Panc1 (cell line): ENCODE results near the gene LMBRD1.

Experiments used
- CTCF ChIP-seq: fragments of 450-650 bp; IDR thresholded peaks from 2 replicates; pipeline ENCODE4 v1.5.1; 2017; ENCODE audit warnings: mild to moderate bottlenecking
- POLR2AphosphoS5 ChIP-seq: IDR thresholded peaks from 2 replicates; pipeline ENCODE4 v1.6.1; 2012; ENCODE audit warnings: mild to moderate bottlenecking, low read depth, low read length, moderate library complexity
- REST ChIP-seq, 2 experiments: IDR thresholded peaks; 2 replicates each; pipeline ENCODE4 v1.6.1; 2011 to 2012; ENCODE audit warnings: low read depth in 2 of 2, control low read depth in 1 of 2, low read length in 1 of 2, mild to moderate bottlenecking in 1 of 2, moderate library complexity in 1 of 2; ENCODE audit not compliant: insufficient read depth in 1 of 2
- TCF7L2 ChIP-seq: IDR thresholded peaks from 2 replicates; pipeline ENCODE4 v1.6.1; 2011; ENCODE audit warnings: mild to moderate bottlenecking, low read depth, low read length, inconsistent platforms

GRCh38 chr6:69696273-69696672 lies 100.5 kb downstream of the LMBRD1 start:
- no peak for TF ChIP-seq CTCF
- TF ChIP-seq REST (IDR thresholded peaks at IDR 0.05; ENCODE audit: insufficient read depth in 1 of 2, low read depth in 2 of 2, low read length in 1 of 2) = no peak
- TF ChIP-seq TCF7L2 = no peak
- TF ChIP-seq POLR2AphosphoS5 = no peak
